ENCODE data around the gene MROH2B. TPM values are rescaled to one million over a fixed set of nuclear protein-coding genes. Genes with fewer than 3 reads are reported as not detected.

Gene MROH2B
- total and polyA plus RNA-seq, 2 donors (not counting 3 experiments of a cell fraction or from before 2014, with no cell fraction given), result not detected

DNA sequence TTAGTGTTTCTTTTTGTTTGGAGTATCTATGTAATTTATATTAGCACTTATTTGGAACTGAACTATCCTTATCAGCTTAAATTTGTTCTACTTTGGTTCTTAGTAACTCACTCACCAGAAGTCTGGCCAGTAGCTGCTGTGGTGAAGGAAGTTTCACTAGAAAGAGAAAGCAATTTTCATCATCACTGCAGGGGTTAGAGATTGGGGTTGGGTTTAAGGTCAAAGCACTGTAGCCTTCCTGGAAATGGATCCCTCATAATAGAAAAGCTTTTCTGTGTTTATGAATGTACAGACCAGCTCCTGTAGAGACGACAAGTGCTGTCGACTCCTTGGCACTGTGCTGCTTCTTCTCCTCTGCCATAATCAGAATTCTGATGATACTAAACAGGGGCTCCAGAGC, 22.2 kb downstream of the MROH2B start:
- Histone ChIP-seq H2AFZ (ENCODE audit: low read depth, low read length) (no peak overlapping the region), H3K27ac (ENCODE audit: insufficient read depth, low read depth, low read length) (no peak overlapping the region), H3K9me3 (replicated peaks; ENCODE audit: control insufficient read depth, insufficient read depth, low read length) (no peaks in the 10 kb centered on the region), H3K4me3 (replicated peaks in 1 of 3; ENCODE audit: insufficient read depth in 1 of 3, low read depth in 1 of 3, low read length in 3 of 3) (no peak overlapping the region), H3K79me2 (ENCODE audit: control insufficient read depth, insufficient read depth, low read length) (no peaks in the 10 kb centered on the region), H3K9me1 (replicated peaks; ENCODE audit: control insufficient read depth, extremely low read depth, insufficient read depth, low read length) (no peaks in the 10 kb centered on the region), H3K36me3 (ENCODE audit: control insufficient read depth in 2 of 2, extremely low read depth in 1 of 2, insufficient read depth in 2 of 2, low read length in 2 of 2) (no peaks in the 10 kb centered on the region), H3K9ac (replicated peaks; ENCODE audit: extremely low read depth, insufficient read depth, low read length) (no peak overlapping the region), H3K4me2 (ENCODE audit: insufficient read depth, low read length) (no peak overlapping the region), H3K27me3 (ENCODE audit: control insufficient read depth in 2 of 2, insufficient read depth in 2 of 2, low read length in 2 of 2) (peaks cover 0 to 5% of the 10 kb centered on the region in 2 experiments), H3K4me1 (ENCODE audit: control insufficient read depth, extremely low read depth, insufficient read depth, low read length) (no peaks in the 10 kb centered on the region), H4K20me1 (replicated peaks; ENCODE audit: control insufficient read depth, extremely low read depth, insufficient read depth, low read length) (no peaks in the 10 kb centered on the region)
- BruUV-seq (replicated peaks), result no TSS peak
- TF ChIP-seq POLR2A (IDR thresholded peaks at IDR 0.05; ENCODE audit: low read depth, low read length) (no peak), JUN (IDR thresholded peaks at IDR 0.05; ENCODE audit: borderline replicate concordance, insufficient read depth, insufficient read length, low read depth) (no peak)
- intact Hi-C loops (cut with micrococcal nuclease) (no loop called here), dilution Hi-C loops (cut with MboI; ENCODE audit: extremely low pct_ligation_motif_present, low sequenced_read_pairs) (no loop called here)
- CTCF ChIA-PET, result interaction anchor here (1.3 to 1.6 kb wide), 2 partner anchors 9 to 16 kb away, joined by 4 read pairs; no protein-coding TSS in a partner anchor
- DNase-seq (ENCODE audit: low read depth, low spot score) (no peak), FAIRE-seq (no peak)
- POLR2A ChIA-PET, result no interaction called here

DNA sequence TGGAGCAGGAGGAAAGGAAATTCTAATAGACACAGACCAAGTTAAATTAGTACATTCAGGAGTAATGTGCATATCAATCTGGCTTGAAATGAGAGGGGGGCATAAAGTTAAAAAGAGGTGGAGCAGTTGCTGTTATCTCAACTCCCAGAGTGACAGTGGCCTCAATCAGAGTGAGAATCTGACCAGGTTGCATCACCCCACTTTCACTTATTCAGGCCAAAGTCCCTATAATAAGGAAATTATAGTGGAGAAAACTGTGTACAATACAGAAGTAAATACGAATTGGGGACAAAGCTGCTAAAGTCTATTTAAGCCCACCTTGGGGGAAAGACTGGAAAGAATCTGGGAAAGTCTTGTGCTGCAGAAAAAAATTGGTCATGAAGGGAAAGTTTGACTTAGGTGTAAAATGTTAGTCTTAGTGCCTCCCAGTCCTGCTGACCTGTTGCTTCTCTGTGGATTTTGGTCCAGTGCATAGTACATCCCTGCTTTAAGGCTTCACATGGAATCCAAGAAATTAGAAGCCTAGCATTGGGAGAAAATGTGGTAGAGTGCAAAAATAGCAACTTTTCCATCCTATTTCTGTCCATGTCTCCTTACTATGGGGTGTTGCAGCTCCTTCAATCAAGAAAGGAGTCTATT, 27.9 kb downstream of the MROH2B start:
- intact Hi-C loops (cut with micrococcal nuclease), result no loop called here

More for the DNA sequence above, 27.9 kb downstream of the MROH2B start:
- H3K27ac ChIP-seq (ENCODE audit: insufficient read depth, low read depth, low read length), result no peak overlapping the region
- DNase-seq (ENCODE audit: low read depth, low spot score) (no peak), FAIRE-seq (no peak)
- no peaks in the 10 kb centered on the region for H4K20me1 ChIP-seq (replicated peaks; ENCODE audit: control insufficient read depth, extremely low read depth, insufficient read depth, low read length)
- H3K9me1 ChIP-seq (replicated peaks; ENCODE audit: control insufficient read depth, extremely low read depth, insufficient read depth, low read length), result no peaks in the 10 kb centered on the region
- peaks cover 0 to 2% of the 10 kb centered on the region in 2 experiments for H3K27me3 ChIP-seq (ENCODE audit: control insufficient read depth in 2 of 2, insufficient read depth in 2 of 2, low read length in 2 of 2)
- H3K9me3 ChIP-seq (replicated peaks; ENCODE audit: control insufficient read depth, insufficient read depth, low read length), result no peaks in the 10 kb centered on the region
- dilution Hi-C loops (cut with MboI; ENCODE audit: extremely low pct_ligation_motif_present, low sequenced_read_pairs), result no loop called here
- CTCF ChIA-PET, result no interaction called here
- TF ChIP-seq GATA2 (IDR thresholded peaks at IDR 0.05; ENCODE audit: insufficient read depth, insufficient read length, low read depth, low read length), result no peak
- TF ChIP-seq MYC (IDR thresholded peaks at IDR 0.05; ENCODE audit: low read depth, low read length), result no peak
- TF ChIP-seq, protein P1, sequence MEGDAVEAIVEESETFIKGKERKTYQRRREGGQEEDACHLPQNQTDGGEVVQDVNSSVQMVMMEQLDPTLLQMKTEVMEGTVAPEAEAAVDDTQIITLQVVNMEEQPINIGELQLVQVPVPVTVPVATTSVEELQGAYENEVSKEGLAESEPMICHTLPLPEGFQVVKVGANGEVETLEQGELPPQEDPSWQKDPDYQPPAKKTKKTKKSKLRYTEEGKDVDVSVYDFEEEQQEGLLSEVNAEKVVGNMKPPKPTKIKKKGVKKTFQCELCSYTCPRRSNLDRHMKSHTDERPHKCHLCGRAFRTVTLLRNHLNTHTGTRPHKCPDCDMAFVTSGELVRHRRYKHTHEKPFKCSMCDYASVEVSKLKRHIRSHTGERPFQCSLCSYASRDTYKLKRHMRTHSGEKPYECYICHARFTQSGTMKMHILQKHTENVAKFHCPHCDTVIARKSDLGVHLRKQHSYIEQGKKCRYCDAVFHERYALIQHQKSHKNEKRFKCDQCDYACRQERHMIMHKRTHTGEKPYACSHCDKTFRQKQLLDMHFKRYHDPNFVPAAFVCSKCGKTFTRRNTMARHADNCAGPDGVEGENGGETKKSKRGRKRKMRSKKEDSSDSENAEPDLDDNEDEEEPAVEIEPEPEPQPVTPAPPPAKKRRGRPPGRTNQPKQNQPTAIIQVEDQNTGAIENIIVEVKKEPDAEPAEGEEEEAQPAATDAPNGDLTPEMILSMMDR (IDR thresholded peaks at IDR 0.05; ENCODE audit: extremely low read depth in 1 of 2, insufficient read depth in 1 of 2, low read depth in 1 of 2, low read length in 2 of 2), result no peak
- POLR2A ChIA-PET, result no interaction called here
- H3K36me3 ChIP-seq (ENCODE audit: control insufficient read depth in 2 of 2, extremely low read depth in 1 of 2, insufficient read depth in 2 of 2, low read length in 2 of 2), result no peaks in the 10 kb centered on the region
- H3K4me2 ChIP-seq (ENCODE audit: insufficient read depth, low read length), result no peak overlapping the region
- no peak overlapping the region for H3K4me3 ChIP-seq (replicated peaks in 1 of 3; ENCODE audit: insufficient read depth in 1 of 3, low read depth in 1 of 3, low read length in 3 of 3)
- BruUV-seq (replicated peaks), result no TSS peak
- no peak overlapping the region for H3K9ac ChIP-seq (replicated peaks; ENCODE audit: extremely low read depth, insufficient read depth, low read length)
- no peaks in the 10 kb centered on the region for H3K79me2 ChIP-seq (ENCODE audit: control insufficient read depth, insufficient read depth, low read length)
- no peak overlapping the region for H2AFZ ChIP-seq (ENCODE audit: low read depth, low read length)
- H3K4me1 ChIP-seq (ENCODE audit: control insufficient read depth, extremely low read depth, insufficient read depth, low read length), result no peaks in the 10 kb centered on the region
